IPS-15b (cell line): ENCODE measurements around the gene EXOC6B.

Experiments
- H3K27me3 ChIP-seq: one replicate; pipeline ENCODE4 v1.6.1; 2013; ENCODE audit warnings: low read length; ENCODE audit not compliant: control insufficient read depth, insufficient read depth
- H3K36me3 ChIP-seq: one replicate; pipeline ENCODE4 v1.6.1; 2013; ENCODE audit warnings: low read length; ENCODE audit not compliant: control insufficient read depth, insufficient read depth
- H3K4me1 ChIP-seq: one replicate; pipeline ENCODE4 v1.6.1; 2013; ENCODE audit warnings: mild to moderate bottlenecking, low read length; ENCODE audit not compliant: control insufficient read depth, insufficient read depth
- H3K4me3 ChIP-seq: one replicate; pipeline ENCODE4 v1.5.1; 2013; ENCODE audit warnings: low read depth, low read length
- H3K9ac ChIP-seq: one replicate; pipeline ENCODE4 v1.6.1; 2013; ENCODE audit warnings: low read depth, mild to moderate bottlenecking, low read length
- H3K9me3 ChIP-seq: one replicate; pipeline ENCODE4 v1.6.1; 2013; ENCODE audit warnings: mild to moderate bottlenecking, low read length; ENCODE audit not compliant: control insufficient read depth, insufficient read depth

The EXOC6B gene

DNA sequence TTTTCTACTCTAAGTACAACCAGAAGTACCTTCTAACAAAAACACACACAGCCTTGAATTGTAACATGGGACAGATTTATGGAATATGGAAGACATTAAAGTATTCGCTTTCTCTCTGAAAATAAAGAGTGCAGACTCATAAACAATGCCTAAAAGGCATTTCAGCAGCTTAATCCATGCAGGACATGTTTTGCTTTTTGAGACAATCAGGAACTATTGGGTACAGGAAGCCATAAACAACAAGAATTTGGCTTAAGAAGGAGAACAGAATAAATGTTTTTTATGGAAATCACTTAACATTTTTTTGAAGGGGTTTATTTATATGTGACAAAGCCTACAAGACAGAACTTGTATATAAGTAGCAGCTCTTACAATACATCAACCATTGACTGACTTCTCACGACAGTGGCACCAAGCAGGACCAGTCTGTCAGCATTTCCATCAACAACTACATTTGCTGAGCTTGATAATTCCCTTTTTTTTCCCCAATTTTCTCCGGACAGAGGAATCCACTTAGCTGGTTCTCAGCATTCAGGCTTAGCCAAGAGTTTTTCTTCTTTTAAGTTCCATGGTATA, 140.1 kb downstream of the EXOC6B start:
- no peaks in the 10 kb centered on the region for H3K27me3 ChIP-seq
- H3K4me3 ChIP-seq, result no peak overlapping the region
- no peaks in the 10 kb centered on the region for H3K4me1 ChIP-seq
- H3K9me3 ChIP-seq, result no peaks in the 10 kb centered on the region
- H3K9ac ChIP-seq, result no peak overlapping the region
- H3K36me3 ChIP-seq, result no peaks in the 10 kb centered on the region

DNA sequence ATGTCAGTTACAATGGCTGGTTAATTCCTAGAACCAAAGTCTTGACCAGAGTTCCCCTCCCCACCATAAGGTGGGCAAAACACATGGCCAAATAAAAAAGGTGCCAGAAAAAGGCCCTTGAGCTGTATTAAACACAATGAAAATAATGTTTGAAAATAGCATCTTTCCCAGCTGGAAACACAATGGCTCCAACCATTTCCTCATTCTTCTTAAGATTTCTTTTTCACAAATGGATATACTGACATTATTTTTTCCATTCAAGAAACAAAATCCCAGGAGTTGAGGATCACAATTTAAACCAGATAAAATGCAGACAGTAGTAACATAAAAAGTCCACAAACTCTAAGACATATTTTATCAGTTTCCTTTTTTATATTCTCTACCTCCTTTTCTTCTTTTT, 143.8 kb downstream of the EXOC6B start:
- H3K4me1 ChIP-seq, result no peaks in the 10 kb centered on the region
- H3K27me3 ChIP-seq, result no peaks in the 10 kb centered on the region
- no peak overlapping the region for H3K9ac ChIP-seq

DNA sequence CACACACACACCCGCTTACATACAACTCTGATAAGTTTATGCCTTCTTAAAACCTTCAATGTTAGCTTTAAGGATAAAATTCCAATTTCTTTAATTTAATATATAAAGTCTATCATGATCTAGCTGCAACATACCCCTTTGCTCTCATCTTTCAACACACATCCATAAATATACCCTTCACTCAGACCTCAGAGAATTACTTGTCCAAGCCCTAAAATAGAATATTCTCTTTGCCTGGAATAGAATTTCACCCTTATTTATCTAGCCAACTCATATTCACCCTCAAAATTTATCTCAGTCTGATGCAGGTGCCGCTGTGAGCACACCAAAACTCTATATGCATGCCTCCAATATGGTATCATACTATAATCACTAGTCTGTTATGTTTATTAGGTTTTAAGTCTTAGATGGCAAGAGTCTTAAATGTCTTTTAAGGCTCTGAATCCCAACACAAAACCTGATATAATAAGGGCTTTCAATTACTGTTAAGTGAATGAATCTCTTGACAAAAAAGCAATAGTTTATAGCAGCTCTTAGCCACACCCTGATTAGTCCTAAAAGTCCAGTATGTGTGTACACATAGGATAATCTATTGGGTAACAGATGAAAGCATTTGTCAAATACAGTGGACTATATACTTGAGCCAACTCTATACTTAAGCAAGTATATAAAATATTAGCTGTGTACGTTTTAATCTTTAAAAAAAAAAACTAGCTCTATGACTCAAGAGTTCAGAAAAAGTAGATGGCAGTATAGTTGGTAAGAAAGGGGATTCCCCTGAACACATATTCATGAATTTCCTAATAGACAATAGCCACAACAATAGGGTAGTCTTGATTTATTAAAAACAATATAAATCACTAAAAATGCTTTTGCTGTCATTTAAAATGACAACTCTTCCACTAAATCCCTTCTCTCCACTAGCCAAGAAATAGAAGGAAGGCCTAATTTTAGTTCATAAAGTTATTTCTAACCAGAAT, 144.5 kb downstream of the EXOC6B start:
- Histone ChIP-seq H3K4me3 (no peak overlapping the region), H3K9me3 (no peaks in the 10 kb centered on the region), H3K27me3 (no peaks in the 10 kb centered on the region), H3K36me3 (no peaks in the 10 kb centered on the region), H3K9ac (no peak overlapping the region), H3K4me1 (no peaks in the 10 kb centered on the region)

More for the DNA sequence above, 143.8 kb downstream of the EXOC6B start:
- no peaks in the 10 kb centered on the region for H3K9me3 ChIP-seq
- no peak overlapping the region for H3K4me3 ChIP-seq
- H3K36me3 ChIP-seq, result no peaks in the 10 kb centered on the region

DNA sequence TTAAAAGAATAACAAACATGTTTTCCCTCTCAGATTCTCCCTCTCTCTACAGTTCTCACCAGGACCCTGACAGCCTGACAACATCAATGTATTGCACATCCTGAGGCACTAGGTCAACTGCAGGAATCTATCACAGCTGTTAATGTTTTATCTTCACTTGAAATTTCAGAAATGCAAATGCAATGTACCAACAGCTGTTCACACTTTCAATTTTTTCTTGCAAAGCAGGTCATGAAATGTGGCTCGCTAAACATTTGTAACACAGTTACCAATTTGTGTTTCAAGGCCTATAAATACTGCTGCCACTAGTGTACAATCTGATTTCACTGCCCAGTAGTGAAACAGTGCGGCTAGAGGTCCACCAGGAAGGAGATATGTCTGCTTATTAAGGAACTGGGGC, 147.8 kb downstream of the EXOC6B start:
- no peaks in the 10 kb centered on the region for H3K4me1 ChIP-seq
- no peak overlapping the region for H3K4me3 ChIP-seq
- H3K9ac ChIP-seq, result no peak overlapping the region
- no peaks in the 10 kb centered on the region for H3K9me3 ChIP-seq
- H3K36me3 ChIP-seq, result no peaks in the 10 kb centered on the region
- H3K27me3 ChIP-seq, result no peaks in the 10 kb centered on the region

DNA sequence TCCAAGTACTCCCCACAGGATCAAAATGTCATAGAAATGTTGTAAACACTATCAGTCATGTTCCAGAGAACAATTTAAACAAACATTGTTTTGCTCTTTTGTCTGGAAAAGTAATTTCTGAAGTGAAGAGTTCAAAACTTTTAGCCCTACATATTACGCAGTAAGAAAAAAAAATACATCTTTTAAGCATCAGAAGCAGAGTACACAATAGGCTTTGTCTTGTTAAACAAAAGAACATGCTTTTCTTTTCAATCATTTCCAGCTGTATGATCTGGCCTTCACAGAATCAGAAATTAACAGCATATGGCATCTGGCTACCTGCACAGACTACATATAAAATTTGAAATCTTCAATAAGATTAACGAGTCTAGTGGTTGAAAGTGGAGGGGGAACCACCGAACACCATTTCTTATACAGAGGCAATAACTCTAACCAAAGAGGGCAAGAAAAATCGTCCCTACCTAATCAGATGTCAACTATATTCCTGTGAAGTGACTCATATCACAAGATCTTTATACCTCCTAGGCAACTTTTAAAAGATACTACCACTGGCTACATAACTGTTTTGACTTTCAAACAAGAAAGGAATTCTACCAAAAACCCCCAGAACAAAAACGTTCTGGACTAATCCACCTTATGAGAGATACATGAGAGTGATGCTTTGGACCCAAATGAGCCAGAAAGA, 149.3 kb downstream of the EXOC6B start:
- no peaks in the 10 kb centered on the region for H3K27me3 ChIP-seq
- H3K36me3 ChIP-seq, result no peaks in the 10 kb centered on the region
- H3K9me3 ChIP-seq, result no peaks in the 10 kb centered on the region
- no peaks in the 10 kb centered on the region for H3K4me1 ChIP-seq
- no peak overlapping the region for H3K9ac ChIP-seq
- H3K4me3 ChIP-seq, result no peak overlapping the region

DNA sequence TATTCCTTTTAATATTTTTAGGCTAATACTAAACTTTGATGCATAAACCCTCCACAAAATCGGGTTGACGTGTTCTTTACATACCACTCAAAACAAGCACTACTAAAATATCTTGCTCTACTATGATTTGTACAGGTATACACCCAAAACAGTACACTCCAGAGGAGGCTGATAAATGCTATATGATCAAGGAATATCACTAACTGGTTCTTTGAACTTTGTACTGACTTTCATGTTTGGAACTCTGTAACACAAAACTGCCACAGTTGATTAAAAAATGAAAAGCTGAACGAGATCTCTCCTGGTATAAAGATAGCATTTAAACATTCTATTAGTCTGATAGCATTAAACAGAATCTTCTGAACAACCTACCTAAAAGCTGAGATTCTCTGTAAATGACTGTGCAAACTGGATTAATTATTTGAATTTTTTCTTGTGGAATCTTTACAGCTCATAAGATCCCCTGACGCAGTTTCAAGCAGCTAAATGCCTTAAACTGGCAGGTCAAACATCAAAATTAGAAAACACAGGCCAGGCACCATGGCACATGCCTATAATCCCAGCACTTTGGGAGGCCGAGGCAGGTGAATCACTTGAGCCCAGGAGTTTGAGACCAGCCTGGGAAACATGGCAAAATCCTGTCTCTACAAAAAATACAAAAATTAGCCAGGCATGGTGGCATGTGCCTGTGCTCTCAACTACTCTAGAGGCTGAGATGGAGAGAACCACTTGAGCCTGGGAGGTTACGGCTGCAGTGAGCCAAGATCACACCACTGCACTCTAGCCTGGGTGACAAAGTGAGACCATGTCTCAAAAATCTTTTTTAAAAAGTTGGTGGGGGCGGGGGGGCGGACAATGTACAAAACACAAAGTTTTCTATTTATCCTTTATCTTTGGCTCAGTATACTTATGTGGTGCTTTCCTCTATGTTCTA, 150.6 kb downstream of the EXOC6B start:
- H3K9me3 ChIP-seq, result no peaks in the 10 kb centered on the region
- no peak overlapping the region for H3K4me3 ChIP-seq
- no peaks in the 10 kb centered on the region for H3K36me3 ChIP-seq
- no peaks in the 10 kb centered on the region for H3K4me1 ChIP-seq
- H3K27me3 ChIP-seq, result no peaks in the 10 kb centered on the region
- no peak overlapping the region for H3K9ac ChIP-seq

DNA sequence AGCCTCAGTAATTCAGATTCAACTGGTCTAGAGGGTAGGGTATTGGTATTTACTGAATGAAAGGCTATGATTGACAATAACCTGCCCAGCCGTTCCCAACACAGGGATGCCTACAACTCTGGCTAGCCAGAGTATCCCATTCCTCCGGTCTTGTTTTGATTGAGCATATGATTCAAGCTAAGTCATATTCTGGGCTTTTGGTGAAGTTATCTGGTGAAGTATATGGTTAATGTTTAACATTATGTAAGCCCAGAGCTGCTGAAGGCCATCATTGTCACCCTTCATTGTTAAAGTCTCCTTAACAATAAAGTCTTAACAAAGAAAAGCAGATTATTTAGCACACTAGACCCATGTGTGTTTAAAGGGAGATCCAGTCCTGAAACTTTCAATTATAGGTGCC, 152.6 kb downstream of the EXOC6B start:
- Histone ChIP-seq H3K4me1 (no peaks in the 10 kb centered on the region), H3K36me3 (no peaks in the 10 kb centered on the region), H3K27me3 (no peaks in the 10 kb centered on the region), H3K9ac (no peak overlapping the region), H3K9me3 (no peaks in the 10 kb centered on the region), H3K4me3 (no peak overlapping the region)

DNA sequence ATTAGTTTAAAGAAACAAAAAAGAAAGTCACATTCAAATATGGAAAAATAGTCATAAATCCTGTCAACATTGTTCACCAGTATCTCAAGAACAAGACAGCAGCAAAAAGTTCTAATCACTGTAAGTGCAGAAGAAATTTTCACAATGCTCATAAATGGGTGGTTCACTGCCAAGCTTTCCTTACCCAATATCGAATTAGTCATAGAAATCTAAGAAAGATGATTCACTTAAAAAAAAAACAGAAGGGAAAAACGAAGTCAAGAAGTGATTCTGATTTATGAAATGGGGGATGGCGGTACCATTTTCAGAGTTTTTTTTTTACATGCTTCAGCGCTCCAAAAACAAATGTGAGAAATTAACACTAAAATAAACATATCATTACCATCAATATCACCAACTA, 156.7 kb downstream of the EXOC6B start:
- Histone ChIP-seq H3K4me1 (no peaks in the 10 kb centered on the region), H3K9me3 (no peaks in the 10 kb centered on the region), H3K9ac (no peak overlapping the region), H3K27me3 (no peaks in the 10 kb centered on the region), H3K36me3 (no peaks in the 10 kb centered on the region), H3K4me3 (no peak overlapping the region)

DNA sequence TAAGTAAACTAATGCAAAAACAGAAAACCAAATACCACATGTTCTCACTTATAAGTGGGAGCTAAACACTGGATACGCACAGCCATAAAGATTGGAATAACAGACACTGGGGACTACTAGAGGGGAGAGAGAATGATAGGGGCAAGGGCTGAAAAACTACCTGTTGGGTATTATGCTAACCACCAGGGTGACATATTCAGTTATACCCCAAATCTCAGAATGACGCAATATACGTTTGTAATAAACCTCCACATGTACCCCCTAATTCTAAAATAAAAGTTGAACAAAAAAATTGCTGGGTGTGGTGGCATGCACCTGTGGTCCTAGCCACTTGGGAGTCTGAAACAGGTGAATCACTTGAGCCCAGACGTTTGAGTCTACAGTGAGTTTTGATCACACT, 157.2 kb downstream of the EXOC6B start:
- H3K27me3 ChIP-seq, result no peaks in the 10 kb centered on the region
- H3K4me1 ChIP-seq, result no peaks in the 10 kb centered on the region

DNA sequence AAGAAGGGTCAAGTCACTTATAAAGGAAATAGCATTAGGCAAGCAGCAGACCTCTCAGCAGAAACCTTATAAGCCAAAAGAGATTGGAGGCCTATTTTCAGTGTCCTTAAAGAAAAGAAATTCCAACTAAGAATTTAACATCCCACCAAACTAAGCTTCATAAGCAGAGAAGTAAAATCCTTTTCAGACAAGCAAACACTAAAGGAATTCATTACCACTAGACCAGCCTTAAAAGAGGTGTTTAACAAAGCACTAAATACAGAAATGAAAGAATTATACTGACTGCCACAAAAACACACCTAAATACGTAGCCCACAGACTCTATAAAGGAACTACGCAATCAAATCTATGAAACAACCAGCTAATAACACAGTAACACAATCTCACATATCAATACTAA, 160.4 kb downstream of the EXOC6B start:
- H3K9me3 ChIP-seq, result no peaks in the 10 kb centered on the region
- H3K27me3 ChIP-seq, result no peaks in the 10 kb centered on the region
- H3K4me1 ChIP-seq, result no peaks in the 10 kb centered on the region
- no peak overlapping the region for H3K9ac ChIP-seq
- no peak overlapping the region for H3K4me3 ChIP-seq
- no peaks in the 10 kb centered on the region for H3K36me3 ChIP-seq

More for the DNA sequence above, 157.2 kb downstream of the EXOC6B start:
- Histone ChIP-seq H3K36me3 (no peaks in the 10 kb centered on the region), H3K9me3 (no peaks in the 10 kb centered on the region), H3K9ac (no peak overlapping the region), H3K4me3 (no peak overlapping the region)

DNA sequence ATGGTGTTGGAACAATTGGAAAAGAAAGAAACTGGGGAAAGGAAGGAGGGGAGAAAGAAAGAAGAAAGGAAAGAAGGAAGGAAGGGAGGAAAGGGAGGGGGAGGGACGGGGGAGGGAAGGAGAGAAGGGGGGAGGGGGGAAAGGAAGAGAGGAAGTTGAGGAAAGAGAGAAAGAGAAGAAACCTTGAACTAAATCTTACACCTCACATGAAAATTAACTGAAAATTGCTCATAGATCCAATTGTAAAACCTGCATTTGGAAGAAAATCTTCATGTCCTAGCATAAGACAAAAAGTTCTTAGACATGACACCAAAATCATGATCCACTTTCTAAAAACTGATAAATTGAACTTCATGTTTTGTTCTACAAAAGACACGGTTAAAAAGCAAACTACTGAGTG, 163.8 kb downstream of the EXOC6B start:
- no peaks in the 10 kb centered on the region for H3K9me3 ChIP-seq

More for the DNA sequence above, 163.8 kb downstream of the EXOC6B start:
- H3K4me1 ChIP-seq, result no peaks in the 10 kb centered on the region
- no peaks in the 10 kb centered on the region for H3K27me3 ChIP-seq
- H3K4me3 ChIP-seq, result no peak overlapping the region
- no peaks in the 10 kb centered on the region for H3K36me3 ChIP-seq
- H3K9ac ChIP-seq, result no peak overlapping the region
